Measurements from ENCODE around the gene FAM222B.

DNA sequence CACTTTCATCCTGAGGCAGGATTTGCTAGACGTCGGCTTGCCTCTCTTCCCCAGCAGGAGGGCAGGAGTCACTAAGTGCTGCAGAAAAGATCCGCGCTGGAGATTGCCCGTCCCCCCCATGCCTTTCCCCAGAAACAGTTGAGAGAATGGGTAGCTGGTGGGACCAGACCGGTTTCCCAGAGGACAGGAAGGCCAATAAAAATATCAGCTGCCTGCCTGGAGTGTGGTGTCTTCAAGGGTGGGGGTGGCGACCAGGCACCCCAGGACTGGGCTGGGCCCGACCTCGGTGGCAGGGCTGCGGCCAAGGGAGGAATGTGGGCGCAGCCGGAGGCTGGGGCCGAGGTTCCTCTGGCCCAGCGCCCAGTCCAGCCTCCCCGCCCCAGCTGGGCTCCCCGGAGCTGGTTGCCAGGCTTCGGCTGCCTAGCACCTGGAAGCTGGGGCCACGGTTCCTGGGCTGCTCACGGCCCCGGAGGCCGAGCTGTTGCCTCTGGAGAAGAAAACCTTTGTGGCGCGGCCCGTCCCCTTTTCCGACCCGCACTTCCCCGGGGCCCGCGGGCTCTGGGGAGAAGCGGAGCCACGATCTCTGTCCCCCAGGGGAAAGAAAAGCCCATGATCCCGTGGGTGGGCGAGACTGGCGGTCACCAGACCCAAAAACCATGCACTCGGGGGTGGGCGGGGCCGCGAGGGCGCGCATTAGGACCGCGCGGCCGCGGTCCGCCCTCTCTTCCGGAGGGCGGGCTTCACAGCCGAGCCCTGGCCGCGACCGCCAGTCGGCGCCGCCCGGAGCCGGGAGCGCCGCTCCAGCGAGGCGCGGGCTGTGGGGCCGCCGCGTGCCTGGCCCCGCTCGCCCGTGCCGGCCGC, 99.1 kb downstream of the FAM222B start, which contains the start of gene TRAF4:
- TF ChIP-seq SP1 (CRISPR knock-in tag; conservative IDR thresholded peaks at IDR 0.05) = peak; percentile 75
- TF ChIP-seq ETV6 (CRISPR knock-in tag; IDR thresholded peaks at IDR 0.05) = no peak; the same call in 1 of the 2 replicates
- no peak for TF ChIP-seq CTCF (IDR thresholded peaks at IDR 0.05)
- TF ChIP-seq ESRRA (CRISPR knock-in tag; IDR thresholded peaks at IDR 0.05; ENCODE audit: borderline replicate concordance) = no peak

Measured in WTC11 (cell line).